ENCODE measurements around the gene NR3C1.

DNA sequence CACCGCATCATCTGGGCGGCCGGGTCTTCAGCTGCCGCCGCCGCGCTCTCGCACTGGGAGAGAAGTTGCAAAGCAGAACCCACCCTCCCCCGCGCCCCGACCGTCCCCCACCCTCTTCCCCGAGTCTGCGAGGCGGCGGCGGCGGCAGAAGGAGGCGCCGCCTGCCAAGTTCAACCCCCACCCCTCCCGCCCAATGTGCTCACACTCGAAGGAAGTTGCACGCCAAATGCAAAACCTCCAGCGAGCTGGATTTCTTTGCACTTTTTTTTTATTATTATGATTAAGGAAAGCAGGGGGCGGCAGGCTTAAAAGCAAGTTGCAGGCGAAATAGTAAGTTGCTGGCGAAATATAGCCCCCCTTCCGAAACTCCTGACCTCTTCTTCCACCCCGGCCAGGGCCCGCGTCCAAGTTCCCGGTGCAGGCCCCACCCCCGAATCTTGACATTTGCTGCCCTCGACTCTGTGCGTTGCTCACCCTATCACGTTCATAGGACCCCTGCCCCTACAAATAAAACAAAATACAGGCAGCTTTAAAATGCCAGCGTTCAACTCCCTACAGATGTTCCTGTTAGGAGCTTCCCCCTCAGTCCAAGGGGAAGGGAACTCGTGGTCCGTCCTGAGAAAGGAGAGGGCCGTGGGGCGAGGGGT lies 1.1 kb upstream of the NR3C1 start:
- TF ChIP-seq POLR2A (IDR thresholded peaks at IDR 0.05; ENCODE audit: low read depth, low read length) (no peak), POLR2AphosphoS5 (IDR thresholded peaks at IDR 0.05; ENCODE audit: low read depth, low read length) (no peak)

Measured in GM12891 (cell line).